ENCODE results near the gene AGAP1. TPM values are rescaled to one million over a fixed set of nuclear protein-coding genes. Genes with fewer than 3 reads are reported as not detected.

AGAP1 gene
- total RNA-seq, 1 experiment from 2014 or later = 25.8 TPM

DNA sequence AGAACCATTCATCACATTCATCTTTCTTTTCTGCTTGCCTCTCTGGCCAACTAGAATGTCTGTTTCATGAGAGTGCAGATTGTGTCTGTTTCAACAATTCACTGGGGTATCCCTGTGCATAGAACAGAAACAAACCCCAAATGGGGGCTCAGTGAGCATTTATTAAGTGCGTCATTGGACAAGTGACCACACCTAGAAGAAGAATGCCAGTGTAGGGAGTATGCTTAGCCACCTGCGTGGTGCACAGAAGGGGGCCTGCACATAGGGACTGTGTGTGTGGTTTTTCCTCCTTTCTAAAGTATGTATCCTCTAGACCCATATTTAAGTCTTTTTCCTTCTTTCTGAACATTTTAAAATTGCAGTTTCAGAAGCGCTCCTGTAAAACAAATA lies 255.9 kb downstream of the AGAP1 start:
- Mint-ChIP-seq H3K4me1 (peaks cover 35 to 40% of the 10 kb centered on the region in 2 experiments), H3K27me3 (ENCODE audit: low read depth) (no peaks in the 10 kb centered on the region; the same call in 1 of the 2 replicates), H3K27ac (no peak overlapping the region), H3K9me3 (no peaks in the 10 kb centered on the region), H3K36me3 (ENCODE audit: insufficient read depth in 1 of 3, low read depth in 3 of 3) (peaks cover 14 to 27% (median 26%) of the 10 kb centered on the region in 3 experiments), H3K4me3 (no peak overlapping the region)
- no peaks in the 10 kb centered on the region for H3K4me1 ChIP-seq (ENCODE audit: insufficient read depth, low read length)
- WGBS (ENCODE audit: extremely low coverage, insufficient read length, low lambda C conversion rate) = no CpG with 5 or more reads among the region's 3 CpGs
- H4K91ac ChIP-seq (ENCODE audit: insufficient read length, low read depth, low read length) = no peak overlapping the region
- no peak overlapping the region for H3K18ac ChIP-seq (ENCODE audit: insufficient read length, low read depth, low read length)
- no peak overlapping the region for H2BK20ac ChIP-seq (ENCODE audit: low read depth, low read length, poor library complexity, severe bottlenecking)
- no peak overlapping the region for H2BK15ac ChIP-seq (ENCODE audit: low read depth, low read length)
- no peaks in the 10 kb centered on the region for H4K20me1 ChIP-seq (ENCODE audit: control insufficient read depth, insufficient read depth, insufficient read length)
- no peak overlapping the region for H3T11ph ChIP-seq (ENCODE audit: low read length)
- no peak overlapping the region for H2AK5ac ChIP-seq (ENCODE audit: insufficient read length, low read length)
- H2BK12ac ChIP-seq (ENCODE audit: insufficient read length, low read depth, low read length) = no peak overlapping the region
- H3K4ac ChIP-seq (ENCODE audit: low read depth, low read length) = no peak overlapping the region
- no peak overlapping the region for H3K56ac ChIP-seq (ENCODE audit: insufficient read length, low read depth, low read length)
- no peak overlapping the region for H2BK5ac ChIP-seq (ENCODE audit: insufficient read length, low read length)
- no peak overlapping the region for H2AFZ ChIP-seq (ENCODE audit: low read length)
- H3K14ac ChIP-seq (ENCODE audit: insufficient read depth, low read length) = no peak overlapping the region
- no peak overlapping the region for H2BK120ac ChIP-seq (ENCODE audit: low read depth, low read length, poor library complexity, severe bottlenecking)
- H3K79me1 ChIP-seq (ENCODE audit: insufficient read depth, low read depth, low read length, poor library complexity, severe bottlenecking) = no peaks in the 10 kb centered on the region
- H3K23me2 ChIP-seq (ENCODE audit: insufficient read length, low read depth, low read length, poor library complexity, severe bottlenecking) = no peaks in the 10 kb centered on the region
- H4K5ac ChIP-seq (ENCODE audit: insufficient read length, low read depth, low read length) = no peak overlapping the region
- H3K79me2 ChIP-seq (ENCODE audit: insufficient read depth, low read length) = no peaks in the 10 kb centered on the region
- H3K27me3 ChIP-seq (ENCODE audit: insufficient read depth, low read length) = no peaks in the 10 kb centered on the region
- no peak overlapping the region for H3K9ac ChIP-seq (ENCODE audit: extremely low read depth, insufficient read length, low read length)
- TF ChIP-seq, protein P1, sequence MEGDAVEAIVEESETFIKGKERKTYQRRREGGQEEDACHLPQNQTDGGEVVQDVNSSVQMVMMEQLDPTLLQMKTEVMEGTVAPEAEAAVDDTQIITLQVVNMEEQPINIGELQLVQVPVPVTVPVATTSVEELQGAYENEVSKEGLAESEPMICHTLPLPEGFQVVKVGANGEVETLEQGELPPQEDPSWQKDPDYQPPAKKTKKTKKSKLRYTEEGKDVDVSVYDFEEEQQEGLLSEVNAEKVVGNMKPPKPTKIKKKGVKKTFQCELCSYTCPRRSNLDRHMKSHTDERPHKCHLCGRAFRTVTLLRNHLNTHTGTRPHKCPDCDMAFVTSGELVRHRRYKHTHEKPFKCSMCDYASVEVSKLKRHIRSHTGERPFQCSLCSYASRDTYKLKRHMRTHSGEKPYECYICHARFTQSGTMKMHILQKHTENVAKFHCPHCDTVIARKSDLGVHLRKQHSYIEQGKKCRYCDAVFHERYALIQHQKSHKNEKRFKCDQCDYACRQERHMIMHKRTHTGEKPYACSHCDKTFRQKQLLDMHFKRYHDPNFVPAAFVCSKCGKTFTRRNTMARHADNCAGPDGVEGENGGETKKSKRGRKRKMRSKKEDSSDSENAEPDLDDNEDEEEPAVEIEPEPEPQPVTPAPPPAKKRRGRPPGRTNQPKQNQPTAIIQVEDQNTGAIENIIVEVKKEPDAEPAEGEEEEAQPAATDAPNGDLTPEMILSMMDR (conservative IDR thresholded peaks at IDR 0.05) = no peak
- no peak overlapping the region for H3K4me2 ChIP-seq (ENCODE audit: insufficient read depth, insufficient read length, low read length)
- H3K9me3 ChIP-seq (ENCODE audit: control insufficient read depth, low read depth, low read length) = no peaks in the 10 kb centered on the region
- H3K23ac ChIP-seq (ENCODE audit: insufficient read length, low read depth, low read length) = no peak overlapping the region
- H3K27ac ChIP-seq (ENCODE audit: insufficient read length, low read depth, low read length) = no peak overlapping the region
- H4K8ac ChIP-seq (replicated peaks; ENCODE audit: insufficient read length, low read depth, low read length) = no peak overlapping the region
- no peak for DNase-seq

Data from H9 (cell line).